AML-193 (cell line): ENCODE data around the gene TSNAXIP1.
"Not testable (repeated sequence)": the region's sequence is repeated elsewhere in the genome, so short reads cannot be mapped to it uniquely, and the experiment has no call there.

Source experiments
- DNase-seq, 2 experiments: peaks; one replicate each; lab custom pipeline; 2025; lab: John Stamatoyannopoulos, UW

The TSNAXIP1 gene

DNA sequence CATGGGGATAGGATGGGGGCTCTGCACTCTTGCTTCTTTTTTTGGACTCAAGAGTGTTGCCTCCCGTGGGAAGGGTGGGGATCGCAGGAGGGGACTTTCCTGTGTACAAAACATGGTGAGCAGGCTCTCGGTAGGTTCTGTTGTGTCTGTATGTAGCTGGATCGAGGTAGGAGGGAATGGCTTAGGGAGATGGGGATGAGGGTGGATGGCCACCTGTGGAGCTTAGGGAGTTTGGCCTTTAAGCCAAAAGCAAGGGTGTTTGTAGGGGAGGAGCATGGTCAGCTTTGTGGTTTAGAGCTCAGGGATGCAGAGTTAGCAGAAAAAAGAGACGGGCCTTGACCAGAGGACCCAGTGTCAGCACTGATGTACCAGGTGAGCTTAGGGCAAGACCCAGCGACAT lies 55.2 kb downstream of the TSNAXIP1 start:
- no peak for DNase-seq

- no peak for DNase-seq
Observed at GRCh38 chr16:67862623-67863583, 56.2 kb downstream of the TSNAXIP1 start.

DNA sequence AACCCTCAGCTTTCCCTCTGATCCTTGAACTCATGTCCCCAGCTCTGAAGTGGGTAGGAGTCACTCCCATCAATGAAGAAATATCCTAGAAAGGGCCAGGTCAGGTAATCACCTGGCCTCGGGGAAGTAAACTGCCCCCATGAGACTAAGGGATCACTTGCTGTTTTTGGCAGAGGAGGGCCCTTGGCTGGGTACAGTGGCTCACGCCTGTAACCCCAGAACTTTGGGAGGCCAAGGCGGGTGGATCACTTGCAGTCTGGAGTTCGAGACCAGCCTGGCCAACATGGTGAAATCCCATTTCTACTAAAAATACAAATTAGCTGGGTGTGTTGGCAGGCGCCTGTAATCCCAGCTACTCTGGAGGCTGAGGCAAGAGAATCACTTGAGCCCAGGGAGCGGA lies 57.4 kb downstream of the TSNAXIP1 start:
- not testable (repeated sequence) for DNase-seq

DNA sequence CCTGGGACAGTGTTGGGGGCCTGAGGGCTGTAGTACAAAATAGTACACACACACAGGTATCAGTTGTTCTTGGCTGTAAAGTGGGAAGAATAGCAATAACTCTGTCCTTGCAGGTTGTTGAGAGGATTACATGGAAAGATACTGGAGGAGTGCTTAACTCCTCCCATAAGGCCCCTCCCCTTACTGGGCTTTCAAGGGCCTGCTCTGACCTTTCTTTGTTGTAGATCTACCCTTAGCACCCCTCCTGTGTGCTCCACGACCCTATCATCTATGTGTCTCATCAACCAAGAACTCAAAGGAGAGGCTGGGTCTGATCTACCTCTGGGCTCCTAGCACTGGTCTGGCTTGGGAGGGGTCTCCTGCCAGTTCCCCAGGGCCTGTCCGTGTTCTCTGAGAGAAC lies 57.9 kb downstream of the TSNAXIP1 start:
- DNase-seq: no peak

DNA sequence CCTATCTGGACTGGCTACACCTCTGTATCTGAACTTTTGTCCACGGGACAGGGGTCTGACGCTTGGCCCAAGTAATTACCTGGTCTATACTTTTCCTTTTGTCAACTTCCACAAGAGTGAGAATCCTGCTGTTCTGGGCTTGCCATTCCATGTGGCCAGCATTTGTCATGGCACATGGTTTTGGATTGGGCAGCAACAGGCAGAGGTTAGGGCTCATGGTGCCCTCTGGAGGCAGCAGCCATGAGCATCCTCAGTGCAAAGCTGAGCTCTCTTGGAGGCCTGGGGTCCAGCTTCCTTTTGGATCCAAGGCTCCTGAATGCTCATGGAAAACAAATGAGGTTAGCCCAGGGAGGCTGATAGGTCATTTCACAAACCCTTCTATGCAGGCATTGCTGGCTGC lies 58.6 kb downstream of the TSNAXIP1 start:
- DNase-seq: peak; percentile 16 to 36

DNA sequence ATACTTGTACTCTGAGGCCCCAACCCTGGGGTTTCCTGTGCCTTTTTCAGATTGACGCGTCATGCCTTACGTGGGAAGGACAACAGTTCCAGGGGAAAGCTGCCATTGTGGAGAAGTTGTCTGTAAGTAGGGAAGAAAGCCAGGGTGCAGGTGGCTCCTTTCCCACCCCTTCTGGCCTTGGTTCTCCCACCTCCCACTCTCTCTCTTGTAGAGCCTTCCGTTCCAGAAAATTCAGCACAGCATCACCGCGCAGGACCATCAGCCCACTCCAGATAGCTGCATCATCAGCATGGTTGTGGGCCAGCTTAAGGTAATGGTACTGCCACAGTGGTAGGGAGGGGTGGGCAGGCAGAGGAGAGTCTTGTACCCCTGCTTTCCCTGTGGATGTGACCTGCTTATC lies 61.6 kb downstream of the TSNAXIP1 start:
- no peak for DNase-seq

- no peak for DNase-seq
Observed at GRCh38 chr16:67869653-67870052, 63.0 kb downstream of the TSNAXIP1 start.

DNA sequence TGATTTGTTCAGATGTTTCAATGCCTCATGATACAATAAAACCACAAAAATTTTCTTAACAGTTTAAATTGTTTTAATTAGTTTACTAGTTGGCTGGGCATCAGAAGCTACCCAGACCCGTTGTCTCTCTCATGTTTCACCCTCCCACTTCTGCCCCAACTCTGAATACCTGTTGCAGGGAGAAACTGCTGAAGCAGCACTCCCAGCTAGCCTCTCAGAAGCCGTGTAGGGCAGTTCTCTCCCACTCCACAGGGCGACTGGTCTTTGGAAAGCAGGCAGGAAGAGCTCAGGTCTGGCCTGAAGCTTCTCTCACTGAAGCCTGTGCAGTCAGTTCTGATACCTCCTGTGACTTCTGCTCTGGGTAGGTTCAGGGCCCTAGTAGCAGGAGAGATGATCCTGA lies 64.6 kb downstream of the TSNAXIP1 start:
- DNase-seq: no peak

- DNase-seq: no peak
Observed at GRCh38 chr16:67872131-67872630, 65.5 kb downstream of the TSNAXIP1 start.

- DNase-seq: peak; percentile 50 to 57
Observed at GRCh38 chr16:67872631-67873434, 66.1 kb downstream of the TSNAXIP1 start, which contains the start of gene EDC4. Gene EDC4, plus strand, starts transcription at chr16:67873052. Its CDS starts 210 bp downstream, at chr16:67873262.

GRCh38 chr16:67873435-67874370 lies 67.0 kb downstream of the TSNAXIP1 start:
- no peak for DNase-seq

GRCh38 chr16:67874372-67874771 lies 67.7 kb downstream of the TSNAXIP1 start:
- no peak for DNase-seq

DNA sequence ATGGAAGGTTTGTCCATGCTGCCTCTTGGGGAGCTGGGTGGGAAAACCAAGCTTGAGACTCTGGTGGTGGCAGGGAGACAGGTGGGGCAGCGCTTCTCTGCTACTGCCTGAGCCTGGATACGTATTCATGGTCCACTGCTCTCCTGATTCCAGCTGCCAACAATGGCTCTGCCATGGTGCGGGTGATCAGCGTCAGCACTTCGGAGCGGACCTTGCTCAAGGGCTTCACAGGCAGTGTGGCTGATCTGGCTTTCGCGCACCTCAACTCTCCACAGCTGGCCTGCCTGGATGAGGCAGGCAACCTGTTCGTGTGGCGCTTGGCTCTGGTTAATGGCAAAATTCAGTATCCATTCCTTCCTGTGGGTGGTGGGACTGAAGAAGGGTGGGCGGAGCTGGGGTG lies 70.4 kb downstream of the TSNAXIP1 start:
- no peak for DNase-seq
